GM21737 (cell line): Measurements from ENCODE around the gene TMEM150B.

Experiments
- ATAC-seq: cut with Tn5 transposase; IDR thresholded peaks from one replicate; pipeline ENCODE4 v1.9.1; 2021; ENCODE audit warnings: mild to moderate bottlenecking, moderate library complexity; ENCODE audit not compliant: unreplicated experiment

TMEM150B gene

DNA sequence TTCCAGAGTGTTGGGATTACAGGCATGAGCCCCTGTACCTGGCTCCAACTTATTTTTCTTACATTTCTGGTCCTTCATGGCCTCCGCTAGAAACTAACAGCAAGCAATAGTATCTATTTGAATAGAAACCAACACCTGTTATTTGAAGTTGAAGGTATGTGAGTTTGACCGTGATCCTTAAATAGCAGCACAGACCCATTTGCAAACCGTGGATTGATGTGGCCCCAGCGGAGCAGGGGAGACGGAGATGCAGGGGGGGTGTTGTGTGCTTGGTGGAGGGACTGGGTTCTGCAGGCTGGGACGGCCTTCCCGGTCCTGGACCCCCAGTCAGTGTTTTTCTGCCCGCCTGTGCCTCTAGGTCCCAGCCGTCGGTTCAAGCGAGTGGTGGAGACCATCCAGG is 16.9 kb downstream of the TMEM150B start:
- ATAC-seq: no peak

DNA sequence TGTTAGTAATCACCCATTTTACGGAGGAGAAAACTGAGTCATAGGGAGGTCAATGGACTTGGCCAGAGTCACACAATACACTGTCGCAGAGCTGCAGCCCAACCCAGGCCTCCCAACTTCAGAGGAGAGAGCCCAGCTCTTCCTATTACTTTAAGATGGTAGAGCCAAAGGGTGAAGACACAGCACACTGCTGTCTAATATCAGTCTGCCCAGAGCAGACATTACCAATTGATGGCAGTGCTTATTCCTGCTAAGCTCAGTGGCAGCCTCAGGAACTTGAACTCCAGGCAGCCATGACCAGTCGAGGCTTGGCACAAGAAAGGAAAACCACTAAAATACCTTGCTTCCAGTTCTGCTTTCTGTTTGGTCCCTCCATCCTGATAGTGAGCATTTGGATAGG is 18.4 kb downstream of the TMEM150B start:
- ATAC-seq: no peak

DNA sequence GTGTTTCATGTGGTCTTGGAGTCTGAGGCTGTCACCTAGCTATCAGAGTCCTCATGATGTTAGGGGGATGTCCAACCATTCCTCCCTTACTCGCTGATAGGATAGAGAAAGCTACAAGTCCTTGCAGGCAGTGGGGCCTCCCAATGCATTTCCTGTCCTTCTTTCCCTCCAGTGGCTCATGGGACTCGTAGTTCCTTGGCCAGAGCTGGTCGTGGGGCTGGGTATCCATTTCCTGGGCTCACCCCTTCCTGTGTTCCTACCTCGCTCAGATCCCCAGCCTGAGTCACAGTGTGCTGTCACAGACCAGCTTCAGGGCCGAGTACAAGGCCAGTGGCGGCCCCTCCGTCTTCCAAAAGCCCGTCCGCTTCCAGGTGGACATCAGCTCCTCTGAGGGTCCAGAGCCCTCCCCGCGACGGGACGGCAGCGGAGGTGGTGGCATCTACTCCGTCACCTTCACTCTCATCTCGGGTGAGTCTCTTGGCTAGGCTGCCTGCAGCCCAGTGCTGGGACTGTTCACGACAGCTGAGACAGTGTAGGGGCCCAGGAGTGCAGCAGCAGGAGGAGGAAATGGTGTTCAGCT is 19.1 kb downstream of the TMEM150B start:
- no peak for ATAC-seq

DNA sequence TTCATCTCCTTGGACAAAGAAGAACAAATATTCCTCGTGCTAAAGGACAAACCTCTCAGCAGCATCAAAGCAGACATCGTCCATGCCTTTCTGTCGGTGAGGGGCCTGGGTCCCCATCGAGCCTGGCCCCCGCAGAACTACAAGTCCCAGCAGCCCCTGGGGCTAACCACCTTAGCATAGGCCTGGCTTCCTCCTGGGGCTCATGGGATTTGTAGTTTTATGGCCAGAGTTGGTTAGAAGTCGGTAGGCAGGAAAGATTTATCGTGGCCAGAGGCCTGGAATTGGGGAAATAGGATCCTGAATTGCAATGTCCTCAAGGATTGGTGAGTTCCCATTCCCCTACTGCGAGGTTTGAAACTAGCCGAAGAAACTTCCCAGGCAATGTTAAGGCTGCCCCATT is 19.6 kb downstream of the TMEM150B start:
- ATAC-seq: no peak

DNA sequence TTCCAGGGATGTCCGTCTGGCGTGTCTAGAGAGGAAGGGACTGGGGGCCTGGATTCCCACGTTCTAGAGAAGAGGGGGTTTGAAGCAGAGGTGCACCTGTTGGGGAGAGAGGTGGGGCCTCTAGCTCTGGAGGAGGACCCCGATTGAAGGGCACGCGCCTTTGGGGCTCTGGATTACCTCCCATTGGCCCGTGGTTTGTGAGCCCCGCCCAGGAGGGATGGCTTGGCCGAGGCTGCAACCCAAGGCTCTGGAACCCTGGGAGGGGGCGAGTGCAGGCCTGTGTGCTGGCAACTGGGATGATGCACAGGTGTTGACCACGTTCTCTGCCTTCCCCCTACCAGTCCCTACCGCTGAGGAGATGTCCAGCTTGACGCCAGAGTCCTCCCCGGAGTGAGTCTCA is 20.2 kb downstream of the TMEM150B start:
- ATAC-seq: no peak

DNA sequence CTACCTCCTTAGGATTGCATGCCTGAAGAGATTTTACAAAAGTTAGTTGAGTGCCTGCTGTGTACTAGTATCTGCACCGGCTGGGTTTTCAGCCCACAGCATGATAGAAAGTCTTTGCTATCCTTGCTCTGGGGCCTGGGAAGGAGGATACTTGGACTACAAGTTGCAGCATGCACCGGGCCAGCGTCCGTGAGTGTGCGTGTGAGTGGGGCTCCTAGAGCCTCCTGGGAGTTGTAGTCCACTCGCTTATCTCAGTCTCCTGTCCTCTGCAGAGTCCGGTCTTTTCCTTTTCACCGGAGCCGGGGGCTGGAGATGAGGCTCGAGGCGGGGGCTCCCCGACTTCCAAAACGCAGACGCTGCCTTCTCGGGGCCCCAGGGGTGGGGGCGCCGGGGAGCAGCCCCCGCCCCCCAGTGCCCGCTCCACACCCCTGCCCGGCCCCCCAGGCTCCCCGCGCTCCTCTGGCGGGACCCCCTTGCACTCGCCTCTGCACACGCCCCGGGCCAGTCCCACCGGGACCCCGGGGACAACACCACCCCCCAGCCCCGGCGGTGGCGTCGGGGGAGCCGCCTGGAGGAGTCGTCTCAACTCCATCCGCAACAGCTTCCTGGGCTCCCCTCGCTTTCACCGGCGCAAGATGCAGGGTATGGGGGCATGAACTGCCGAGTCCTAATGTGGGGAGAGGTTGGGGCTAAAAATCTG is 20.7 kb downstream of the TMEM150B start:
- no peak for ATAC-seq

DNA sequence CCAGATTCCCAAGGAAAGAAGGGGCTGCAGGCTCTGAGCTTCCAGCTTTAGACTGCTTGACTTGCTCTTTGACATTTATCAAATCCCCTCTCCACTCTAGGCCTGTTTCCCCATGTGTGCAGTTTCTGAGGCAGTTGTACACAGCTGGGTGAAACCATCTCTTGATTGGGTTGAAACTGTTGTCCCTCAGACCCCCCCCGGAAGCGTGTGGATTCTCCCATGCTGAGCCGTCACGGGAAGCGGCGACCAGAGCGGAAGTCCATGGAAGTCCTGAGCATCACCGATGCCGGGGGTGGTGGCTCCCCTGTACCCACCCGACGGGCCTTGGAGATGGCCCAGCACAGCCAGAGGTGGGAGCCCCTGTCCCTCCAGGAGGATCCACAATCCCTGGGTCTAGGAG is 21.7 kb downstream of the TMEM150B start:
- no peak for ATAC-seq

DNA sequence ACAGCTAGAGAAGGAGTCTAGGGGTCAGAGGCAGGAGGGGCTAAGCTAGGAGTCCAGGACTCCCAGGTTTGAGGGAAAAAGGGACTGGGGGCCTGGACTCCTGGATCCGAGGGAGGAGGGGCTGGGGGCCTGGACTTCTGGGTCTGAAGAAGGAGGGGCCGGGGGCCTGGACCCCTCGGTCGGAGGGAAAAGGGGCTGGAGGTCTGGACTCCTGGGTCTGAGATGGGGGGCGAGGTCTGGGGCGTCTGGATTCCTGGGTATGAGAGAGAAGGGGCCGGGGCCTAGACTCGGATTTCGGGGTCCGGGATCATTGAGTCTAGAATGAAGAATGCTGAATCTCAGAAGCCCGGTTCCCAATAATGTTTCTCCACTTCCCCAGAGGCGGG is 22.8 kb downstream of the TMEM150B start:
- no peak for ATAC-seq

DNA sequence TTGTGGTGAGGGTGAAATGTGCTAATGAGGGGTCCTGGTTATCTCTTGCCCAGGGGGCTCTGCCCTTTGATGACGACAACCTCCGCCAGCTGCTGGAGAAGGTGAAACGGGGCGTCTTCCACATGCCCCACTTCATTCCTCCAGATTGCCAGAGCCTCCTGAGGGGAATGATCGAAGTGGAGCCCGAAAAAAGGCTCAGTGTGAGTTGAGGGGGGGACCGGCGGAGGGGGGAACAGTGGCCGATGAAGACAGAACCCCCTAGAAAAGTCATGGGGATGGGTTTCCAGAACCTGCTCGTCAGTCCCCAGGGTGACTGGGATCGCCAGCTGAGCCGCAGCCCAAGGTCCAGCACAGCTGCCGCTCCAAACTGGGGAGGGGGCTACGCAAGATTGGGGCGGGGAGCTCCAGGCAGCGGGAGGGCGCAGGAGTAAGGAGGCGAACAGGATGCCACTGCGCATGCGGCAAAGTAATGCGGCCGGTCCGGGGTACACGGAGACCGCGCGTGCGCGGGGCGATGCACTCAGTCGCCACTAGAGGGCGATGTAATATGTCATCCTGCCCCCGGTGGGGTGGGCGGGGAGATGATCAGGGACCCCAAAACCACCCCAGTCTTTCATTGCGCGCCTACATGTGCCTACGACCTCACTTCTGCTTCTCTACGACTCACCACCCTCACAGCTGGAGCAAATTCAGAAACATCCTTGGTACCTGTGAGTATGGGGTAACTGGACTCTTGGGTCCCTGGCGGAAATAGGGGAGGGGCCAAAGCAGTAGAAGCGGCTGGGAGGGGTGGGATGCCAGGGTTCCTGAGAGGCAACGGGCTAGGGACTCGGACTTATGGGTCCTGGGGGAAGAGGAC is 23.5 kb downstream of the TMEM150B start:
- peak; percentile 49 for ATAC-seq

DNA sequence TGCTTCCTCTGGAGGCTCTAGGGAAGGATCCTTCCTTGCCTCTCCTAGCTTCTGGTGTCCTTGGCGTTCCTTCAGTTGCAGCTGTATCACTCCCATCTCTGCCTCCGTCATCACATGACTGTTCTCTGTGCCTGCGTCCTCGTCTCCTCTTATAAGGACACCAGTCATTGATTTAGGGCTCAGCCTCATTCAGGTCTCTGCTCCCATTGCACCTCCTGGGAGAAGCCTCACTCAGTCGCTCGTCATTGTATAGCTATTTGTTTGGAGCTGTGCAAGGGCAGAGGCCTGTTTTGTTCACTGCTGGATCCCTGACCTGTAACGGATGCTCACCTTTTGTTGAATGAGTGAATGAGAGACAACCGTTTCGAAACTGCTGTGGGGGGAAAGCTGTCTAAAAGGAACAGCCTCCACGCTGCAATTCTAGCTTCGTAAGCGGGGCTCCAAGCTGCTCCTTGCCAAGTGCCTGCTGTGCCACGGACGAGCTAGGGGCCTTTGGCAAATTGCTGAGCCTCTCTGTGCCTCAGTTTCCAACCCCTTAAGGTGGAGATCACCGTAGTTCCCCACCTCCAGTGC is 24.2 kb downstream of the TMEM150B start:
- ATAC-seq: no peak

DNA sequence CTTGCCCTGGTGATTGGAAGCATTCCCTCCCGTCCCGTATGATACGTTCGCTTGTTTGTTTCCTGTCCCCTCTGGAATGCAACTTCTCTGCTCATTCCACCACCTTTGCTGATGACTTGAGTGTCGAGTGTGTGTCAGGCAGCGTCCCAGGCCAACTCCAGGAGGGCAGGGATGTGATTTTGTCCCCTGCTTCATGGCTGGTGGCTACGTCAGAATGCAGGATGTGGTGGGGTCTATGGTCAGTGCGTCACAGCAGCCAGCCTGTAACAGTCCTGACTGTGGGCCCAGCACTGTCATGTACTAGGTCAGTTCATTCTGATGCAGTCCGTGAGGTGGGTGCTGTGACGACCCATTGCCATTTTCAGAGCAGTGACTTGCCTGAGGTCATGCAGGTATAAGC is 25.1 kb downstream of the TMEM150B start:
- ATAC-seq: no peak

DNA sequence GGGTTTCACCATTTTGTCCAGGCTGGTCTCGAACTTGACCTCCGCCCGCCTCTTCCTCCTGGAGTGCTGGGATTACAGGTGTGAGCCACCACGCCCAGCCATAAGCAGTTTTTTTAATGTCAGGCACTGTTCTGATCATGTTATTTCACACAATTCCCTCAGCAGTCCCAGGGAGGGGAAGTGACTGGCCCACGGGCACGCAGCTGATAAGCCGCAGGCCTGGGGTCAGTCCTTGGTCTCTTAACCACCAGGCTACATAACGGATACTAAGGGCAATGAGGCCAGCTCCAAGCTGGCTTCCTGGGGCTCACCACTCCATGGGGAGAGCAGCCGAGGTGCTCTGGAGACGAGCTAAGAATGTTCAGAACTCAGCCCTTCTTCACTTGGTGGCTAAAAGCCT is 27.9 kb downstream of the TMEM150B start:
- ATAC-seq: no peak

DNA sequence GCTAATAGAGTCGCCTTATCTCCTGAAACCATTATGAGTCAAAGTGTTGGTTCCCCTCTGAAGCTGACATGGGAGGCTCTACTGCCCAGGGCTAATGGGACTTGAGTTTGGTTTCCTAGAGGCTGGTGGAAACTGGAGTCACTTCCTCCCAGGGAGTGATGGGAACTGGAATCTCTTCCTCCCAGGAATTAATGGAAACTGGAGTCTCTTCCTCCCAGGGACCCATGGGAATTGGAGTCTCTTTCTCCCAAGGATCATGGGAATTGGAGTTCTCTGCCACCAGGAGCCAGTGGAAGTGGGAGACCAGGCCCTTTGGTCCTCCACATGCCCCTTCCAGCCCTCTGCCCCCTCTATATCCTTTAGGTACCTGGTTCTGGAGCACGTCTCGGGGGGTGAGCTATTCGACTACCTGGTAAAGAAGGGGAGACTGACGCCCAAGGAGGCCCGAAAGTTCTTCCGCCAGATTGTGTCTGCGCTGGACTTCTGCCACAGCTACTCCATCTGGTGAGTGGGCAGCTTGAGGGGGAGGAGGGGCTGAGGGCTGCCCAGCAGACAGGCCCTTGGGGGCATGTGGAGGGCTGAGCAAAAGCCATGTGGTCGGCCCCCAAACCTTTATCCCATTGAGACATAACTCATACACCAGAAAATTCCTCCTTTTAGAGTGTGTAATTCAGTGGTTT is 35.9 kb downstream of the TMEM150B start:
- no peak for ATAC-seq

DNA sequence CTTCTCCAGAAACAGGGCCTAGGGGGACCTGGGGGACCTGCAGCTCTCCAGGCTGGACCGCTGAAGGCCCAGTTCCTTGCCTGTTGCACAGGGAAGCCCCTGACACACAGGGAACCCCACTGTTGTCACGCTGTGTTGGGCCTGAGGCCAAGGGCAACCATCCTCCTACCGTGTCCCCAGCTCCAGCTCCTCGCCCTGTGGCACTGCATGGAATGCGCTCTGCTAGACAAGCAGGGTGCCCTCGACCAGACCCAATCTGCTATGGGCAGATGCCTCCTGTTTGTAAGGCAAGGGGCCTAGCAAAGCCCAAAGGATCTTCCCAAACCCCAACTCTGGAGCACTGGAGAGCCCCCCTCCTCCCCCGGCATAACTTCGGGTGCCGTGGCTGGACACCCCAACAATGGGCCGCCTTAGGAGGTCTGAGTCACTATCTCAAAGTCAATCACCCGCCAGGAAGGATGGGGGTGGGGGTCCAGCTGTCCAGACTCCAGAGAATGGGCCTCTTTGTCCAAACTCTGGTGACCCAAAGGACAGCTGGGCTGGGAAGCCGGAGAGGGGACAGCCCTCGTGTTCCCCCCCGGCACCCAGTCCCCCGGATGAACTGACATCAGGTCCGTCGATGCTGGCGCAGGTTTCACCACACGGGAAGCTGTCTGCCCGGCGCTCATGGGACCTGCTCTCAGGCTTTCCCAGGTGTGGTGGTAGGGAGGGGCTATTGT is 37.6 kb downstream of the TMEM150B start:
- no peak for ATAC-seq

DNA sequence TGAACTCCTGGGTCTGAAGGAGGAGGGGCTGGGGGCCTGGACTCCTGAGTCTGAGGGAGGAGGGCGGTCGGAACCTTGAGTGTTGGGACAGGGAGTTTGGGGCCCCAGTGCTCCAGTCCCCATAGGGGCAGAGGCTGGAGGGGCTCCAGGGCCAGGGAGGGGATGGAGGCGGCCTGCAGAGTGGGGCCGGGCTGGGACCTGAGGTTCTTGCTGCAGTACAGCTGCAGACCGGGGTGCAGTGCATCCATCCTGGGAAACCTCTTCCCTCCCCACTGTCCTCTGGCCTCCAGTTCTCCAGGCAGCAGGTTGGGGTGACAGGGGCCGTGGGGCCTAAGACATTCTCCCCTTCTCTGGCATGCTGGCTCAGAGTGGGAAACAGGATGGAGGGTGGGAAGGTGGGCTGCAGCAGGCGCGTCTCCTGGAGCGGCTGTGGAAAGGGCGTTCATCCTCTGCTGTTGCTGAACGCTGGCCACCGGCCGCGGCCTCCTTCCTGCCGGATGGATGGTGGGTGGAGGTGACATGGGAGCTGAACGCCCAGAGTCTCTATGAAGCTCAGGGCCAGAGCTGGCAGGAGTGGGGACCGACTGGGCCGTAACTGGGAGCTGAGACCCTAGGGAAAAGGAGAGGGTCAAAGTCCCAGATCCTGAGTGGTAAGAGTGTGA is 39.8 kb downstream of the TMEM150B start:
- no peak for ATAC-seq

DNA sequence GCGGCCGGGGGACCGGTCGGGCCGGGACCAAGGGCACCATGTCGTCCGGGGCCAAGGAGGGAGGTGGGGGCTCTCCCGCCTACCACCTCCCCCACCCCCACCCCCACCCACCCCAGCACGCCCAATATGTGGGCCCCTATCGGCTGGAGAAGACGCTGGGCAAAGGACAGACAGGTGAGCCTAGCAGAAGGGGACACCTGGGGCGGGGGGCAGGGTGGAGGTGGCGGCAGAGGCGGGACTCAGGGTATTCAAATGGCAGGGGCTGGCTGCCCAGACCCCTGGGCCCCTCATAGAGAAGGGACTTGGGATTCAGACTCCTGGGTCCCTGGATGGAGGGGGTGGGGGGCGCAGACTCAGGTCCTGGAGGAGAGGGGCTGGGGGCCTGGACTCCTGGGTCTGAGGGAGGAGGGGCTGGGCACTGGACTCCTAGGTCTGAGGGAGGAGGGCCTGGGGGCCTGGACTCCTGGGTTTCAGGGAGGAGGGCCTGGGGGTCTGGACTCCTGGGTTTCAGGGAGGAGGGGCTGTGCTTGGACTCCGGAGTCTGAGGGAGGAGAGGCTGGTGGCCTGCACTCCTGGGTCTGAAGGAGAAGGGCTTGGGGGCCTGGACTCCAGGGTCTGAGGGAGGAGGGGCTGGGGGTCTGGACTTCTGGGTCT is 40.6 kb downstream of the TMEM150B start:
- no peak for ATAC-seq

DNA sequence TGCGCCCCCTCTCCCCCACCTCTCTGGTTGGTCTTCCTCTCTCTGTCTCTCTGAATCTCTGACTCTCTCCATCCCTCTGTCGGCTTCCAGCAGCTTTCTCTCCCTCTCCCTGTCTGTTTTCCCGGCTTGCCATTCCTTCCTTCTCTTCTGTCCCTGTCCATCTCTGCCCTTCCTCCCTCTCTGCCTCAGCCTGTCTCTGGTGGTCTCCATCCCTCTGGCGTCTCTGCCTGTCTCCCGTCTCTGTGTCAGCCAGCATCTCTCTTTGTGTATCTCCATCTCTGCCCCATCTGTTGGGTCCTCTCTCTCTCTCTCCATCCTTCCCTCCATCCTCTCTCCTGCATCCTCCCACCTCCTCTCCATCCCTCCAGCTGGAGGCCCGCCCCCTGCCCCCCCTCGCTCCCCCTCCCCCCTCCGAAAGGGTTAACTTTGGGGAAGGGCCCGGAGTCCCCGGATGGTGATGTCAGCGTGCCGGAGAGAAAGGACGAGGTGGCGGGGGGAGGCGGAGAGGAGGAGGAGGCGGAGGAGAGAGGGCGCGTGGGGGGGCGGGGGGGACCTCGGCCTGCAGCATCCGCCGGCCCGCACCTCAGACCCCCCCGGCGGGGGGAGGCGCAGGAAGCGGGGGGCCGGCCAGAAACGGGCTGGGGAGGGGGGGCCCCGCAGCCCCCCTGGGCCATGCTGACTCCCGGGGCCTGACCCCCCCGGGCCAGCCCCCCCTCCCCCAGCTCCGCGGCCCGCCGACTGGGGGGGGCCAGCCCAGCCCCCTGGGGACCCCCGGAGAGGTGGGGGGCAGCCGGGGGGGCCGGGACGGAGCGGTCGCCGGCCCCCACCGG is 41.4 kb downstream of the TMEM150B start, which contains the start of gene BRSK1:
Gene BRSK1 (plus strand): TSS at position 450 of the 830 bp plus-strand sequence. CDS start 446 bp downstream, outside the sequence.
- no peak for ATAC-seq
